Renal pelvis (tissue), 4 donors: ENCODE data around the gene PFN1. TPM values are rescaled to one million over a fixed set of nuclear protein-coding genes. Genes with fewer than 3 reads are reported as not detected.

Experiments
- DNase-seq: peaks from one replicate; pipeline ENCODE4 v3.0.0-alpha.2; 2013
- polyA plus RNA-seq, 3 donors: library from polyadenylated mRNA; unstranded; fragments of 120-200 nt; gene quantifications; one replicate each; pipeline ENCODE4 v1.2.1, GENCODE V29; 2013; ENCODE audit not compliant: insufficient read length in 3 of 3

The PFN1 gene
- polyA plus RNA-seq, 3 donors = 401 to 502 (median 460) TPM

GRCh38 chr17:4971826-4972225 is 23.5 kb upstream of the PFN1 start:
- no peak for DNase-seq

GRCh38 chr17:4970273-4970672 is 21.9 kb upstream of the PFN1 start:
- DNase-seq = no peak

GRCh38 chr17:4969551-4970173 is 21.3 kb upstream of the PFN1 start:
- DNase-seq = no peak

GRCh38 chr17:4969047-4969550 is 20.8 kb upstream of the PFN1 start:
- DNase-seq = no peak

- no peak for DNase-seq
Measured at GRCh38 chr17:4968486-4969046, 20.2 kb upstream of the PFN1 start.

GRCh38 chr17:4967539-4968485 is 19.5 kb upstream of the PFN1 start, which contains the start of gene SPAG7:
Gene SPAG7, minus strand, starts transcription at chr17:4967817. Its CDS starts 13 bp downstream, at chr17:4967804.
- peak; percentile 96 for DNase-seq

- peak; percentile 100 for DNase-seq
Measured at GRCh38 chr17:4966844-4967538, 18.7 kb upstream of the PFN1 start.

- no peak for DNase-seq
Measured at GRCh38 chr17:4965311-4965986, 17.1 kb upstream of the PFN1 start.

- no peak for DNase-seq
Measured at GRCh38 chr17:4960279-4960922, 12.1 kb upstream of the PFN1 start.

GRCh38 chr17:4959261-4959965 is 11.1 kb upstream of the PFN1 start:
- DNase-seq = no peak

GRCh38 chr17:4958102-4958501 is 9.8 kb upstream of the PFN1 start:
- no peak for DNase-seq

- no peak for DNase-seq
Measured at GRCh38 chr17:4956493-4957061, 8.2 kb upstream of the PFN1 start.

GRCh38 chr17:4955091-4955490 is 6.8 kb upstream of the PFN1 start:
- no peak for DNase-seq

- DNase-seq = no peak
Measured at GRCh38 chr17:4953451-4953961, 5.2 kb upstream of the PFN1 start.

GRCh38 chr17:4951486-4951885 is 3.2 kb upstream of the PFN1 start:
- DNase-seq = no peak

- no peak for DNase-seq
Measured at GRCh38 chr17:4950746-4951204, 2.4 kb upstream of the PFN1 start, which contains the start of gene ENO3. Gene ENO3, plus strand, starts transcription at chr17:4951119. Its CDS starts 711 bp downstream, at chr17:4951830.

GRCh38 chr17:4950075-4950745 is 1.9 kb upstream of the PFN1 start:
- no peak for DNase-seq

- DNase-seq = no peak
Measured at GRCh38 chr17:4949321-4950074, 1.2 kb upstream of the PFN1 start.
